ENCODE data around the gene EPS8.

The EPS8 gene

GRCh38 chr12:15688838-15689625 lies 100.2 kb downstream of the EPS8 start:
- no peak overlapping the region for H3K4me3 ChIP-seq (ENCODE audit: low read depth, low read length)
- TF ChIP-seq, protein P1, sequence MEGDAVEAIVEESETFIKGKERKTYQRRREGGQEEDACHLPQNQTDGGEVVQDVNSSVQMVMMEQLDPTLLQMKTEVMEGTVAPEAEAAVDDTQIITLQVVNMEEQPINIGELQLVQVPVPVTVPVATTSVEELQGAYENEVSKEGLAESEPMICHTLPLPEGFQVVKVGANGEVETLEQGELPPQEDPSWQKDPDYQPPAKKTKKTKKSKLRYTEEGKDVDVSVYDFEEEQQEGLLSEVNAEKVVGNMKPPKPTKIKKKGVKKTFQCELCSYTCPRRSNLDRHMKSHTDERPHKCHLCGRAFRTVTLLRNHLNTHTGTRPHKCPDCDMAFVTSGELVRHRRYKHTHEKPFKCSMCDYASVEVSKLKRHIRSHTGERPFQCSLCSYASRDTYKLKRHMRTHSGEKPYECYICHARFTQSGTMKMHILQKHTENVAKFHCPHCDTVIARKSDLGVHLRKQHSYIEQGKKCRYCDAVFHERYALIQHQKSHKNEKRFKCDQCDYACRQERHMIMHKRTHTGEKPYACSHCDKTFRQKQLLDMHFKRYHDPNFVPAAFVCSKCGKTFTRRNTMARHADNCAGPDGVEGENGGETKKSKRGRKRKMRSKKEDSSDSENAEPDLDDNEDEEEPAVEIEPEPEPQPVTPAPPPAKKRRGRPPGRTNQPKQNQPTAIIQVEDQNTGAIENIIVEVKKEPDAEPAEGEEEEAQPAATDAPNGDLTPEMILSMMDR (IDR thresholded peaks at IDR 0.05; ENCODE audit: low read depth, low read length): no peak

GRCh38 chr12:15688202-15688736 lies 100.9 kb downstream of the EPS8 start:
- no peak overlapping the region for H3K4me3 ChIP-seq (ENCODE audit: low read depth, low read length)
- TF ChIP-seq, protein P1 (IDR thresholded peaks at IDR 0.05; ENCODE audit: low read depth, low read length): no peak

- H3K4me3 ChIP-seq (ENCODE audit: low read depth, low read length): no peak overlapping the region
- TF ChIP-seq, protein P1 (IDR thresholded peaks at IDR 0.05; ENCODE audit: low read depth, low read length): no peak
Observed at GRCh38 chr12:15687583-15687982, 101.6 kb downstream of the EPS8 start.

DNA sequence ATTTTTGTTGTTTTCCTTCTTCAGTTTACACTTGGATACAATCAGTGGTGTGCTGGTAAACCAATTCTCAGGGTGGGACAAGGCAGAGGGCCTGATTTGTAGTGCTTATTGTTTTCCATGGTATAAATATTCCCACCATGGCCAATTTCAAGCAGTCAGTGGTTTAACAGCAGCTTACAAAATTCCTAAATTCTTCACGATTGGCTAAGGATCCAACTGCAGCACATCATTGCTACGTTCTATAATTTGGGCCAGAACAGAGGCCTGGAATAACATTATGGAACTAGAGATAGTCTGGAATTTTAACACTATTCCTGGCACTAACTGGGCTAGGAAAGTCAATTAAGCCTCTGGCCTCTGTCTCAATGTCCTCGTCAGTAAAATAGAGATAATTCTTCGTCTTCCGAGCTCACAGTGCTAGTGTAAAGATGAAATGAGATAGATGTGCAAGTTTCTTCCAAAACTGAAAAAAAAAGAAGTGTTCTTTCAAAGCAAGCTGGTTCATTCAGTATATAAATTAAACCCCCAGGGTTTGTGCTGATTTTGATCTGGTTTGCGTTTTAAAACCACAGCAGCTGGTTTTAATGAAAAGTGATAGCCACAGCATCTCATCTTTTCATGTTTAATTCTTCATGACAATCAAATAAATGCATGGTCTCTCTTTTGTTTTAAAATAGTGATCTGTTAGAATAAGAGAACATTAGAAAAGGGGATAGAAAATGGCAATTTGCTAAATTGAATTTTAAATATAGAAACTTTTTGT lies 104.1 kb downstream of the EPS8 start:
- no peak overlapping the region for H3K4me3 ChIP-seq (ENCODE audit: low read depth, low read length)
- TF ChIP-seq, protein P1 (IDR thresholded peaks at IDR 0.05; ENCODE audit: low read depth, low read length): no peak

GRCh38 chr12:15682826-15683225 lies 106.4 kb downstream of the EPS8 start:
- no peak overlapping the region for H3K4me3 ChIP-seq (ENCODE audit: low read depth, low read length)
- TF ChIP-seq, protein P1 (IDR thresholded peaks at IDR 0.05; ENCODE audit: low read depth, low read length): no peak

- H3K4me3 ChIP-seq (ENCODE audit: low read depth, low read length): no peak overlapping the region
- TF ChIP-seq, protein P1 (IDR thresholded peaks at IDR 0.05; ENCODE audit: low read depth, low read length): no peak
Observed at GRCh38 chr12:15679151-15679550, 110.0 kb downstream of the EPS8 start.

Measured in WI38 (cell line).